H9 (cell line): ENCODE measurements around the gene ARMC5. TPM values are rescaled to one million over a fixed set of nuclear protein-coding genes. Genes with fewer than 3 reads are reported as not detected.

Source experiments
- DNase-seq: peaks from one replicate; pipeline ENCODE4 v3.0.0-alpha.2; 2017
- H2AFZ ChIP-seq: one replicate; pipeline ENCODE4 v1.6.1; 2013; ENCODE audit warnings: mild to moderate bottlenecking, low read length, control low read depth, moderate library complexity
- H2AK5ac ChIP-seq: 2 replicates; pipeline ENCODE4 v1.6.1; 2013; ENCODE audit warnings: low read length, control low read depth, mixed read lengths; ENCODE audit not compliant: insufficient read length
- H2BK120ac ChIP-seq: one replicate; pipeline ENCODE4 v1.6.1; 2013; ENCODE audit warnings: low read depth, mild to moderate bottlenecking, low read length, control low read depth, inconsistent platforms; ENCODE audit not compliant: poor library complexity, severe bottlenecking
- H2BK12ac ChIP-seq: 2 replicates; pipeline ENCODE4 v1.6.1; 2013; ENCODE audit warnings: low read length, control low read depth, mixed read lengths, low read depth; ENCODE audit not compliant: insufficient read length
- H2BK15ac ChIP-seq: 2 replicates; pipeline ENCODE4 v1.6.1; 2013; ENCODE audit warnings: low read depth, low read length, control low read depth
- H2BK20ac ChIP-seq: one replicate; pipeline ENCODE4 v1.6.1; 2013; ENCODE audit warnings: low read depth, mild to moderate bottlenecking, low read length, control low read depth, inconsistent platforms; ENCODE audit not compliant: poor library complexity, severe bottlenecking
- H2BK5ac ChIP-seq: 2 replicates; pipeline ENCODE4 v1.6.1; 2013; ENCODE audit warnings: low read length, control low read depth, mixed read lengths; ENCODE audit not compliant: insufficient read length
- H3K14ac ChIP-seq: 2 replicates; pipeline ENCODE4 v1.6.1; 2013; ENCODE audit warnings: low read length, control low read depth; ENCODE audit not compliant: insufficient read depth
- H3K18ac ChIP-seq: 2 replicates; pipeline ENCODE4 v1.6.1; 2013; ENCODE audit warnings: low read depth, mild to moderate bottlenecking, mixed read lengths, low read length, control low read depth; ENCODE audit not compliant: insufficient read length
- H3K23ac ChIP-seq: 2 replicates; pipeline ENCODE4 v1.6.1; 2013; ENCODE audit warnings: low read length, control low read depth, mixed read lengths, low read depth; ENCODE audit not compliant: insufficient read length
- H3K23me2 ChIP-seq: 2 replicates; pipeline ENCODE4 v1.6.1; 2013; ENCODE audit warnings: low read depth, mild to moderate bottlenecking, mixed read lengths, low read length, control low read depth; ENCODE audit not compliant: insufficient read length, poor library complexity, severe bottlenecking
- H3K27ac ChIP-seq: 2 replicates; pipeline ENCODE4 v1.5.1; 2013; ENCODE audit warnings: low read length, control low read depth, mixed read lengths, low read depth; ENCODE audit not compliant: insufficient read length
- H3K27me3 ChIP-seq: 2 replicates; pipeline ENCODE4 v1.6.1; 2013; ENCODE audit warnings: low read length, control low read depth, inconsistent platforms; ENCODE audit not compliant: insufficient read depth
- H3K4ac ChIP-seq: 2 replicates; pipeline ENCODE4 v1.6.1; 2013; ENCODE audit warnings: low read depth, mild to moderate bottlenecking, control low read depth, inconsistent platforms, low read length, moderate library complexity
- H3K4me1 ChIP-seq: 2 replicates; pipeline ENCODE4 v1.6.1; 2013; ENCODE audit warnings: low read length, control low read depth, inconsistent platforms; ENCODE audit not compliant: insufficient read depth
- H3K4me2 ChIP-seq: 2 replicates; pipeline ENCODE4 v1.6.1; 2013; ENCODE audit warnings: low read length, control low read depth, mixed read lengths; ENCODE audit not compliant: insufficient read length, insufficient read depth
- H3K56ac ChIP-seq: 2 replicates; pipeline ENCODE4 v1.6.1; 2013; ENCODE audit warnings: low read depth, mild to moderate bottlenecking, mixed read lengths, low read length, control low read depth; ENCODE audit not compliant: insufficient read length
- H3K79me1 ChIP-seq: 2 replicates; pipeline ENCODE4 v1.6.1; 2013; ENCODE audit warnings: low read depth, mild to moderate bottlenecking, moderate library complexity, low read length, control low read depth, inconsistent platforms; ENCODE audit not compliant: insufficient read depth, poor library complexity, severe bottlenecking
- H3K79me2 ChIP-seq: 2 replicates; pipeline ENCODE4 v1.6.1; 2013; ENCODE audit warnings: low read length, control low read depth, inconsistent platforms; ENCODE audit not compliant: insufficient read depth
- H3K9ac ChIP-seq: 2 replicates; pipeline ENCODE4 v1.6.1; 2013; ENCODE audit warnings: low read length, control low read depth, mixed read lengths; ENCODE audit not compliant: insufficient read length; ENCODE audit errors: extremely low read depth
- H3K9me3 ChIP-seq: one replicate; pipeline ENCODE4 v1.6.1; 2013; ENCODE audit warnings: low read depth, low read length, inconsistent platforms; ENCODE audit not compliant: control insufficient read depth
- H3T11ph ChIP-seq: one replicate; pipeline ENCODE4 v1.6.1; 2013; ENCODE audit warnings: mild to moderate bottlenecking, low read length, control low read depth, inconsistent platforms
- H4K20me1 ChIP-seq: one replicate; pipeline ENCODE4 v1.6.1; 2013; ENCODE audit not compliant: control insufficient read depth, insufficient read length, insufficient read depth
- H4K5ac ChIP-seq: 2 replicates; pipeline ENCODE4 v1.6.1; 2013; ENCODE audit warnings: low read depth, mild to moderate bottlenecking, mixed read lengths, low read length, control low read depth; ENCODE audit not compliant: insufficient read length
- H4K8ac ChIP-seq: replicated peaks from 2 replicates; pipeline ENCODE4 v1.6.1; 2013; ENCODE audit warnings: low read length, control low read depth, mixed read lengths, low read depth; ENCODE audit not compliant: insufficient read length
- H4K91ac ChIP-seq: 2 replicates; pipeline ENCODE4 v1.6.1; 2013; ENCODE audit warnings: low read depth, mild to moderate bottlenecking, moderate library complexity, mixed read lengths, low read length, control low read depth; ENCODE audit not compliant: insufficient read length
- H3K27ac Mint-ChIP-seq, 3 experiments: 2 replicates in 2 of 3; 3 replicates in 1 of 3; pipeline ENCODE4 v1.8.0; 2020 to 2021; ENCODE audit warnings: mixed read lengths in 3 of 3, mild to moderate bottlenecking in 1 of 3, moderate library complexity in 1 of 3
- H3K27me3 Mint-ChIP-seq: 2 replicates; pipeline ENCODE4 v1.8.0; 2021; ENCODE audit warnings: low read depth, mild to moderate bottlenecking, moderate library complexity, mixed read lengths
- H3K36me3 Mint-ChIP-seq, 3 experiments: 2 replicates in 2 of 3; 3 replicates in 1 of 3; pipeline ENCODE4 v1.8.0; 2020 to 2021; ENCODE audit warnings: low read depth in 3 of 3, mixed read lengths in 3 of 3; ENCODE audit not compliant: insufficient read depth in 1 of 3
- H3K4me1 Mint-ChIP-seq, 2 experiments: 2 replicates each; pipeline ENCODE4 v1.8.0; 2020; ENCODE audit warnings: mixed read lengths in 2 of 2
- H3K4me3 Mint-ChIP-seq, 2 experiments: 2 replicates in 1 of 2; 3 replicates in 1 of 2; pipeline ENCODE4 v1.8.0; 2020 to 2021; ENCODE audit warnings: mild to moderate bottlenecking in 2 of 2, mixed read lengths in 2 of 2, moderate library complexity in 1 of 2
- H3K9me3 Mint-ChIP-seq, 2 experiments: 2 replicates in 1 of 2; 3 replicates in 1 of 2; pipeline ENCODE4 v1.8.0; 2020; ENCODE audit warnings: mild to moderate bottlenecking in 2 of 2, mixed read lengths in 2 of 2, moderate library complexity in 1 of 2
- WGBS: extraction: QIAGEN DNeasy Blood & Tissue Kit; methylation state at CpG from one replicate; pipeline ENCODE4 v1.1.7; 2013; ENCODE audit warnings: missing lambda C conversion rate, low lambda C conversion rate, mixed read lengths; ENCODE audit not compliant: insufficient read length; ENCODE audit errors: extremely low coverage; 5-methylcytosine and 5-hydroxymethylcytosine counted together
- total RNA-seq: library from RNA; stranded (reverse); gene quantifications from 2 replicates; pipeline ENCODE4 v1.2.1, GENCODE V29; 2021
- TF ChIP-seq, protein P1 (sequence below): fragments of 200-600 bp; sonication (generic); conservative IDR thresholded peaks from 3 replicates; pipeline ENCODE4 v1.8.0; 2021; ENCODE audit warnings: antibody characterized with exemption, mild to moderate bottlenecking

The ARMC5 gene
- total RNA-seq, 1 experiment from 2014 or later, result 18.7 TPM

DNA sequence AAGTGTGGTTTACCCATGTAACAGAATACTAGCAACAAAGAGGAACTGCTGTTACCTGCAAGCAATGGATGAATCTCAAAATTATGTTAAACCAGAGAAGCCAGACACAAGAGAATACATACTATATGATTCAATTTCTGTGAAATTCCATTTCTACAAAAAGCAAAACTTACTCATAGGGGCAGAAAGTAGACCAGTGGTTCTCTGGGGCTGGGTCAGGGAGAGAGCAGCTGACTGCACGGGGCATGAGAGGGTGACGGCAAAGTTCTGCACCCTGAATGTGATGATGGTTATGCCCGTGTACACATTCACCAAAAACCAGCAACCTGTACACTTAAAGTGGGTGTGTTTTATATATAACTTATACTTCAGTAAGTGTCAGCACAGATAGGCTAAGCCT, 19.8 kb upstream of the ARMC5 start:
- no CpG with 5 or more reads among the region's 3 CpGs for WGBS
- no peak overlapping the region for H3K14ac ChIP-seq
- no peak overlapping the region for H4K91ac ChIP-seq
- DNase-seq, result no peak
- H3K4me1 ChIP-seq, result no peaks in the 10 kb centered on the region
- no peaks in the 10 kb centered on the region for H3K23me2 ChIP-seq
- Mint-ChIP-seq H3K27ac (no peak overlapping the region), H3K4me3 (no peak overlapping the region), H3K4me1 (peaks cover 4 to 7% of the 10 kb centered on the region in 2 experiments), H3K36me3 (no peaks in the 10 kb centered on the region), H3K27me3 (peaks cover 4% of the 10 kb centered on the region), H3K9me3 (no peaks in the 10 kb centered on the region)
- H2BK12ac ChIP-seq, result no peak overlapping the region
- H3T11ph ChIP-seq, result no peak overlapping the region
- no peak overlapping the region for H4K5ac ChIP-seq
- no peak overlapping the region for H2AK5ac ChIP-seq
- no peaks in the 10 kb centered on the region for H3K79me1 ChIP-seq
- H3K23ac ChIP-seq, result no peak overlapping the region
- H3K27ac ChIP-seq, result no peak overlapping the region
- H2AFZ ChIP-seq, result no peak overlapping the region
- no peak overlapping the region for H3K4me2 ChIP-seq
- no peak overlapping the region for H2BK5ac ChIP-seq
- H2BK15ac ChIP-seq, result no peak overlapping the region
- H3K9ac ChIP-seq, result no peak overlapping the region
- H3K79me2 ChIP-seq, result no peaks in the 10 kb centered on the region
- no peaks in the 10 kb centered on the region for H4K20me1 ChIP-seq
- H3K27me3 ChIP-seq, result no peaks in the 10 kb centered on the region
- H3K4ac ChIP-seq, result no peak overlapping the region
- H4K8ac ChIP-seq, result no peak overlapping the region
- TF ChIP-seq, protein P1, sequence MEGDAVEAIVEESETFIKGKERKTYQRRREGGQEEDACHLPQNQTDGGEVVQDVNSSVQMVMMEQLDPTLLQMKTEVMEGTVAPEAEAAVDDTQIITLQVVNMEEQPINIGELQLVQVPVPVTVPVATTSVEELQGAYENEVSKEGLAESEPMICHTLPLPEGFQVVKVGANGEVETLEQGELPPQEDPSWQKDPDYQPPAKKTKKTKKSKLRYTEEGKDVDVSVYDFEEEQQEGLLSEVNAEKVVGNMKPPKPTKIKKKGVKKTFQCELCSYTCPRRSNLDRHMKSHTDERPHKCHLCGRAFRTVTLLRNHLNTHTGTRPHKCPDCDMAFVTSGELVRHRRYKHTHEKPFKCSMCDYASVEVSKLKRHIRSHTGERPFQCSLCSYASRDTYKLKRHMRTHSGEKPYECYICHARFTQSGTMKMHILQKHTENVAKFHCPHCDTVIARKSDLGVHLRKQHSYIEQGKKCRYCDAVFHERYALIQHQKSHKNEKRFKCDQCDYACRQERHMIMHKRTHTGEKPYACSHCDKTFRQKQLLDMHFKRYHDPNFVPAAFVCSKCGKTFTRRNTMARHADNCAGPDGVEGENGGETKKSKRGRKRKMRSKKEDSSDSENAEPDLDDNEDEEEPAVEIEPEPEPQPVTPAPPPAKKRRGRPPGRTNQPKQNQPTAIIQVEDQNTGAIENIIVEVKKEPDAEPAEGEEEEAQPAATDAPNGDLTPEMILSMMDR, result no peak
- no peaks in the 10 kb centered on the region for H3K9me3 ChIP-seq
- H3K56ac ChIP-seq, result no peak overlapping the region
- no peak overlapping the region for H2BK20ac ChIP-seq
- no peak overlapping the region for H2BK120ac ChIP-seq
- H3K18ac ChIP-seq, result no peak overlapping the region
